ENCODE results near the gene SOBP.

SOBP gene

DNA sequence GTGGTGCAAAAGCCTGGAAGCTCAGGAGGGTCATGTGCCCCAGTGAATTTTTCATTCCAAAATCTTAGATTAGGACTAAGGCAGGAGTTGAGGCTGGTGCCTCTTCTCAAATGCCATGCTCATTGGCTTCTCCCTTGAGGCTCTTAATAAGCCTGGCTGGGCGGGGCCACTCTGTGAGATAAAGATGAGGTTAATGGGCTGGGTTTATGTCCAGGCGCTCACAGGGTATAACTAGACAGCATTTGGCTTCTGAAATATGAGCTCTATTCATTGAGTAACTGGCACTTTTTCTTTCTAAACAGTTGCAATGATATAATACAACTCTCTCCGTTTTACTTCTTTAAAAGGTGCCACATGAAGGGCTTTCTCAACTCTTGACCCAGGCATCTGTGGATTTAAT, 177.9 kb downstream of the SOBP start:
- no peak overlapping the region for H3K4me3 ChIP-seq (replicated peaks; ENCODE audit: low read depth, low read length)
- TF ChIP-seq, protein P1, sequence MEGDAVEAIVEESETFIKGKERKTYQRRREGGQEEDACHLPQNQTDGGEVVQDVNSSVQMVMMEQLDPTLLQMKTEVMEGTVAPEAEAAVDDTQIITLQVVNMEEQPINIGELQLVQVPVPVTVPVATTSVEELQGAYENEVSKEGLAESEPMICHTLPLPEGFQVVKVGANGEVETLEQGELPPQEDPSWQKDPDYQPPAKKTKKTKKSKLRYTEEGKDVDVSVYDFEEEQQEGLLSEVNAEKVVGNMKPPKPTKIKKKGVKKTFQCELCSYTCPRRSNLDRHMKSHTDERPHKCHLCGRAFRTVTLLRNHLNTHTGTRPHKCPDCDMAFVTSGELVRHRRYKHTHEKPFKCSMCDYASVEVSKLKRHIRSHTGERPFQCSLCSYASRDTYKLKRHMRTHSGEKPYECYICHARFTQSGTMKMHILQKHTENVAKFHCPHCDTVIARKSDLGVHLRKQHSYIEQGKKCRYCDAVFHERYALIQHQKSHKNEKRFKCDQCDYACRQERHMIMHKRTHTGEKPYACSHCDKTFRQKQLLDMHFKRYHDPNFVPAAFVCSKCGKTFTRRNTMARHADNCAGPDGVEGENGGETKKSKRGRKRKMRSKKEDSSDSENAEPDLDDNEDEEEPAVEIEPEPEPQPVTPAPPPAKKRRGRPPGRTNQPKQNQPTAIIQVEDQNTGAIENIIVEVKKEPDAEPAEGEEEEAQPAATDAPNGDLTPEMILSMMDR (IDR thresholded peaks at IDR 0.05; ENCODE audit: low read depth, low read length, missing control alignments): no peak
- DNase-seq (ENCODE audit: extremely low read depth, low read depth): no peak

GRCh38 chr6:107668743-107669474, 179.0 kb downstream of the SOBP start:
- H3K4me3 ChIP-seq (replicated peaks; ENCODE audit: low read depth, low read length): no peak overlapping the region
- TF ChIP-seq, protein P1 (IDR thresholded peaks at IDR 0.05; ENCODE audit: low read depth, low read length, missing control alignments): no peak
- DNase-seq (ENCODE audit: extremely low read depth, low read depth): no peak

DNA sequence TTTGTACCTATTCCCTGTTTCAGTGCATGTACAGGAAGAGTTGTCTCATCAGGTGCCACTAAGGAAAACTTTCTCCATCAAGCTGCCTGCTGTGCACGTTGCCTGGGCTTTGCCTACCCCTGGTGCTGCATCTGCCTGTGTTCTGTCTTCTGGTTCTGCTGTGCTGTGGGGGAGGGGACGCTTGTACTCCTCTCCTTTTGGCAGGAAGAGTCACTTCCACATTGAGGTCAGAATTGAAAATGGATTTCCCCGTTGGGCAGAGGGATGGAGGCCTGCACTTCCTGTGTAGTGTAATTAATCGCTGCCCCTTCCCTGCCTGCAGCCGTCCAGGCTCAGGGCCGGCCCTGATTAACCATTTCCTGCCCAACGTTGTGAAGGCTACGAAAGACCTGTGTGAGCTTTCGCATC, 180.9 kb downstream of the SOBP start:
- TF ChIP-seq, protein P1 (IDR thresholded peaks at IDR 0.05; ENCODE audit: low read depth, low read length, missing control alignments): no peak
- H3K4me3 ChIP-seq (replicated peaks; ENCODE audit: low read depth, low read length): no peak overlapping the region
- no peak for DNase-seq (ENCODE audit: extremely low read depth, low read depth)

DNA sequence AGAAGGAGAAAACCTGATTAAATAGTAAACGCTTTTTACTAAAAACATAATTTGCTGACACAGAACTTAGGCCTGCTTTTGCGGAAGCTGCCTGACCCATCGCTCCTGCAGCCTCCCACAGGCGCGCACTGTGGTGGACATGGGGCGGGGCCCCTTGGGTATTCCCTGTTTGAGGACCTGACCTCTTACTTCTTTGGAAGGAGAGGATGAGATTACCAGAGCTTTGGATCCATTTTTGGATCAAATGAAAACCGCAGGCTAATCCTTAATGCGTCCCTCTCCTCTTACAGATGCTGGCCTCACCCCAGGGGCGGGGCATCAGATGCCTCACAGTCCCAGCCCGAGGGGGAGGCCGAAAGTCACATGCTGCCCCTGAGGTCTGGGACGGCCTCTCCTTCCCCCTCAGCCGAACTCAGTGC, 183.2 kb downstream of the SOBP start:
- no peak for DNase-seq (ENCODE audit: extremely low read depth, low read depth)

DNA sequence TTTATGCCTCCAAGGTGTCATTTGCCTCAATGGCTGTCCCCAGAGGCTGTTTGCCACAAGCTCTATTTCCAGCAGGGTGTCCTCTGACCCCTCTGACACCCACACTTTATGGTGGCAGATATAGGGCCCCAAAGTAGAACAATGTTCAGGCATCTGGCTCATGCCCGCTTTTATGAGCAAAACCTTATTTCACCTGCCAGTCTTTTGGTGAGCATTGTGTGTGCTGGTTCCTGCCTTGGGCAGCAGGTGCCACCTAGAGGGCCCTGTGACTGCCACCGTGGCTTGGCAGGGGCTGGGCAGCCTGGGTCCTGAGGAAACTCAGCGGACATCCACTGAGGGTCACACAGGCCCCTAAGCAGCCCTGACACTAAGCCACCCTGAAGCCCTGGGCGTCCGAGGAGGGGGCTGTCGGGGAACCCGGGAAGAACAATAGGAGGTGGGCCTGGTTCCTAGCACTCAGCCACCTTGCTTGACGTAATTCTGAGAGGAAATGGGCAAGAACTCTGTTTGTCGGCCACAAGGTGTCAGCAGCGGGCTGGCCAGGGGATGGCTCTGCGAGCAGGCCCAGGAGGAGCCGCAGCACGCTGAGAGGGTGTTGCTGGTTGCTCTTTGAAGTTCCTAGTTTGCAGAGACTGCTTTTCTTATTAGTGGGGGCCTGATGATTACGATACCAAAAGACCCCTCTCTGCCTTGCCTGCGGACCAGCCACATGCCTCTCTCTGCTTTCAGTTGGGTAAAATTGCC, 185.2 kb downstream of the SOBP start:
- H3K4me3 ChIP-seq (replicated peaks; ENCODE audit: low read depth, low read length): no peak overlapping the region
- no peak for DNase-seq (ENCODE audit: extremely low read depth, low read depth)
- TF ChIP-seq, protein P1 (IDR thresholded peaks at IDR 0.05; ENCODE audit: low read depth, low read length, missing control alignments): peak; percentile 90

More for the DNA sequence above, 183.2 kb downstream of the SOBP start:
- no peak overlapping the region for H3K4me3 ChIP-seq (replicated peaks; ENCODE audit: low read depth, low read length)
- TF ChIP-seq, protein P1 (IDR thresholded peaks at IDR 0.05; ENCODE audit: low read depth, low read length, missing control alignments): no peak

DNA sequence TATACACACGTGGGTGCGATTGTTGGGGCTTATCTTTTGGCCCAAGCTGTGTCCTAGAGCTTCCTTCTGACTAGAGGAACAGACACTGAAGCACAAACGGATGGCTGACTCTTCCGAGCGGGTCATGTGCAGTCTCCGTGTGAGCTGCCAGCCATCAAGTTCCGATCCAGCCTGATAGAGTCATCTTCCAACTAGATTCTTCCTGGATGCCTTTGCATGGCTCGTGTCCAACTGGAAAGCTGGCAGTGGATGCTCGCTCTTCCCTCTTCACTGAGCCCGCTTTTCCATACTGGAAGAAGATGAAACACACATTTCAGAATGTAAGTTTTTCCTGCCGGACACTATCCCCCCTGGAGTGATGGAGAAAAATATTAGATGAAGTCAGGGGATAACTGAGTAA, 186.1 kb downstream of the SOBP start:
- no peak overlapping the region for H3K4me3 ChIP-seq (replicated peaks; ENCODE audit: low read depth, low read length)
- no peak for DNase-seq (ENCODE audit: extremely low read depth, low read depth)
- TF ChIP-seq, protein P1 (IDR thresholded peaks at IDR 0.05; ENCODE audit: low read depth, low read length, missing control alignments): no peak
